GM18526 (cell line): ENCODE results near the gene COLQ.

ENCODE experiments used
- POLR2A ChIP-seq: IDR thresholded peaks from 3 replicates; pipeline ENCODE4 v1.6.1; 2011; ENCODE audit not compliant: insufficient read length; ENCODE audit errors: extremely low read depth

Gene COLQ

DNA sequence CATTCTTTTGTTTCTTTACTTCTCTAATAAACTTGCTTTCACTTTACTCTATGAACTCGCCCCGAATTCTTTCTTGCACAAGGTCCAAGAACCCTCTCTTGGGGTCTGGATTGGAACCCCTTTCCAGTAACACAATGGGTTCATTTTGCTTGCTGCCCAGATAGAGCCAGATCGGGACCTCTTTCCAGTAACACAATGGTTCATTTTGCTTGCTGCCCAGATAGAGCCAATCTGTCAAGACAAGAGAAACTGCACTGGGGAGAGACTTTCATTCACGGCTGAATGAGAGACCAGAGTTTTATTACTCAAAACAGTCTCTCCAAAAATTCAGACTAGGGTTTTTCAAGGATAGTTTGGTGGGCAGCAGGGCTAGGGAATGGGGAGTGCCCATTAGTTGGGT lies 119.6 kb downstream of the COLQ start:
- TF ChIP-seq POLR2A: no peak
